ENCODE results near the gene HECW1.

- TF ChIP-seq NFRKB (IDR thresholded peaks at IDR 0.05) (no peak), L3MBTL2 (conservative IDR thresholded peaks at IDR 0.05) (no peak), FOXM1 (IDR thresholded peaks at IDR 0.05; ENCODE audit: borderline replicate concordance) (no peak), ARNT (IDR thresholded peaks at IDR 0.05) (no peak), CTBP1 (IDR thresholded peaks at IDR 0.05; ENCODE audit: borderline replicate concordance) (no peak)
Measured at GRCh38 chr7:43220742-43221141, 108.3 kb downstream of the HECW1 start.

Data from HEK293T (cell line).